Keratinocyte (primary cell): ENCODE data around the gene ANAPC5. TPM values are rescaled to one million over a fixed set of nuclear protein-coding genes. Genes with fewer than 3 reads are reported as not detected.

ENCODE experiments used
- DNase-seq: peaks from one replicate; pipeline ENCODE4 v3.0.0-alpha.2; 2011; ENCODE audit warnings: low read depth, missing footprints, low spot score
- FAIRE-seq: peaks from 2 replicates; lab custom pipeline; 2011; peaks lifted over from hg19 to GRCh38; lab: Jason Lieb, UNC
- H2AFZ ChIP-seq: 2 replicates; pipeline ENCODE4 v1.6.0; 2012; ENCODE audit warnings: low read length, control low read depth, inconsistent platforms; ENCODE audit not compliant: control insufficient read depth
- H3K27ac ChIP-seq: 2 replicates; pipeline ENCODE4 v1.5.1; 2011; ENCODE audit warnings: low read length; ENCODE audit not compliant: control insufficient read depth, insufficient read depth
- H3K27me3 ChIP-seq: 3 replicates; pipeline ENCODE4 v1.6.0; 2011; ENCODE audit warnings: low read length; ENCODE audit not compliant: control insufficient read depth, insufficient read depth; ENCODE audit errors: extremely low read depth
- H3K36me3 ChIP-seq, 2 experiments: 2 replicates in 1 of 2; 3 replicates in 1 of 2; pipeline ENCODE4 v1.5.1; 2011; ENCODE audit warnings: low read length in 2 of 2, mild to moderate bottlenecking in 1 of 2; ENCODE audit not compliant: control insufficient read depth in 2 of 2, insufficient read depth in 2 of 2; ENCODE audit errors: extremely low read depth in 1 of 2
- H3K4me1 ChIP-seq: 3 replicates; pipeline ENCODE4 v1.5.1; 2011; ENCODE audit warnings: low read length; ENCODE audit not compliant: control insufficient read depth, insufficient read depth; ENCODE audit errors: extremely low read depth
- H3K4me2 ChIP-seq: 3 replicates; pipeline ENCODE4 v1.6.0; 2011; ENCODE audit warnings: low read depth, low read length; ENCODE audit not compliant: control insufficient read depth, insufficient read depth; ENCODE audit errors: extremely low read depth
- H3K4me3 ChIP-seq, 3 experiments: fragments of 200-600 bp in 1 of 3; sonication (generic) in 1 of 3; 2 replicates in 2 of 3; 3 replicates in 1 of 3; pipeline ENCODE4 v1.5.1; 2011 to 2016; ENCODE audit warnings: low read length in 3 of 3, mild to moderate bottlenecking in 3 of 3, control low read depth in 2 of 3, inconsistent platforms in 1 of 3, low read depth in 1 of 3, mixed read lengths in 1 of 3, mixed run types in 1 of 3, moderate library complexity in 1 of 3; ENCODE audit not compliant: control insufficient read depth in 2 of 3, insufficient read depth in 2 of 3; ENCODE audit errors: extremely low read depth in 1 of 3
- H3K79me2 ChIP-seq: 2 replicates; pipeline ENCODE4 v1.6.0; 2012; ENCODE audit warnings: low read length; ENCODE audit not compliant: control insufficient read depth, insufficient read depth
- H3K9ac ChIP-seq: 3 replicates; pipeline ENCODE4 v1.6.0; 2011; ENCODE audit warnings: low read length; ENCODE audit not compliant: control insufficient read depth, insufficient read depth; ENCODE audit errors: extremely low read depth
- H3K9me1 ChIP-seq: 3 replicates; pipeline ENCODE4 v1.6.0; 2011; ENCODE audit warnings: low read length; ENCODE audit not compliant: control insufficient read depth, insufficient read depth; ENCODE audit errors: extremely low read depth
- H3K9me3 ChIP-seq: 2 replicates; pipeline ENCODE4 v1.5.1; 2012; ENCODE audit warnings: low read depth, low read length; ENCODE audit not compliant: control insufficient read depth
- H4K20me1 ChIP-seq: 3 replicates; pipeline ENCODE4 v1.6.0; 2011; ENCODE audit warnings: low read length; ENCODE audit not compliant: control insufficient read depth, insufficient read depth; ENCODE audit errors: extremely low read depth
- CTCF ChIP-seq, 3 experiments: IDR thresholded peaks in 1 of 3; conservative IDR thresholded peaks in 1 of 3; optimal IDR thresholded peaks in 1 of 3; 2 replicates in 2 of 3; 3 replicates in 1 of 3; pipeline versions ENCODE3 to v1.5.1; 2011; ENCODE audit warnings: low read length in 3 of 3, mild to moderate bottlenecking in 3 of 3, moderate library complexity in 2 of 3, control low read depth in 1 of 3, inconsistent platforms in 1 of 3; ENCODE audit not compliant: insufficient read depth in 2 of 3; ENCODE audit errors: extremely low read depth in 1 of 3
- EZH2 ChIP-seq: IDR thresholded peaks from one replicate; pipeline ENCODE4 v1.6.1; 2012; ENCODE audit warnings: inconsistent platforms, mild to moderate bottlenecking, low read length, moderate library complexity
- dilution Hi-C: fragments of 300-500 bp; cut with MboI; formaldehyde crosslinking; loops from one replicate; pipeline ENCODE4 v1.7.0; 2020; ENCODE audit warnings: low sequenced_read_pairs; ENCODE audit not compliant: extremely low pct_ligation_motif_present
- polyA plus RNA-seq, 5 experiments: library from polyadenylated mRNA; depleted of rRNA in 3 of 5; stranded (reverse) in 3 of 5; stranded (forward) in 1 of 5; unstranded in 1 of 5; fragments of >200 nt; gene quantifications; 1 replicate in 1 of 5; 2 replicates in 3 of 5; 3 replicates in 1 of 5; pipeline versions ENCODE4 v1.2.1 to v1.2.3, GENCODE V29; 2011 to 2012; ENCODE audit warnings: missing spikeins in 2 of 5, low read depth in 1 of 5, low replicate concordance in 1 of 5

Gene ANAPC5
- polyA plus RNA-seq, 1 donor (not counting 4 experiments of a cell fraction or from before 2014, with no cell fraction given), result 115 TPM

- Histone ChIP-seq H3K9ac (no peak overlapping the region), H3K27ac (no peak overlapping the region), H3K27me3 (no peaks in the 10 kb centered on the region), H3K9me3 (no peaks in the 10 kb centered on the region), H2AFZ (no peak overlapping the region), H3K4me1 (peaks cover 4% of the 10 kb centered on the region), H3K36me3 (peaks cover 4 to 7% of the 10 kb centered on the region in 2 experiments), H4K20me1 (no peaks in the 10 kb centered on the region), H3K9me1 (no peaks in the 10 kb centered on the region), H3K4me2 (no peak overlapping the region), H3K79me2 (peaks cover 21% of the 10 kb centered on the region), H3K4me3 (no peak overlapping the region)
- no peak for TF ChIP-seq EZH2
- no peak for TF ChIP-seq CTCF (optimal IDR thresholded peaks at IDR 0.05 in 1 of 3, IDR thresholded peaks at IDR 0.05 in 1 of 3, conservative IDR thresholded peaks at IDR 0.05 in 1 of 3; ENCODE audit: extremely low read depth in 1 of 3, insufficient read depth in 2 of 3, low read length in 3 of 3)
- dilution Hi-C loops, result no loop called here
- DNase-seq (no peak), FAIRE-seq (no peak)
These were observed 61.8 kb downstream of the ANAPC5 start for GRCh38 chr12:121290410-121290809.

DNA sequence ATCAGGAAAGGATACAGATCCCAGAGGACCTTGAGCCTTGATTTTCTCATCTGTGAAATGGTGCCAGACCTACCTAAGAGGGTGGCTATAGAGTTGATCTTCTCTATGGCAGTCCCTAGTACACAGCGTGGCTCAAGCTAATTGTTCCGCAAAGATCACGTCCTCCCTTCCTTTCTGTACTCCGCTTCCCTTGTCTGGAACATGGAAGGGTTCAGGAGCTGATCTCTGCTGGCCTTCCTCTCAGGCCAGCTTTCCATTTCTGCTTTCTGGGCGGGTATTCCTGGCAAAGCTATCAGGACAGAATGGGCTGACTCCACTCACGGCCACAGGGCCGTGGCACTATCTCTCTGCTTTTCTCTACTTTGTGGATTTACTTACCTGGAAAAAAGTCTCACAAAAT lies 62.2 kb downstream of the ANAPC5 start:
- no peaks in the 10 kb centered on the region for H3K9me3 ChIP-seq
- H3K36me3 ChIP-seq, result peaks cover 4 to 7% of the 10 kb centered on the region in 2 experiments
- dilution Hi-C loops, result no loop called here
- no peak overlapping the region for H3K4me2 ChIP-seq
- peaks cover 18% of the 10 kb centered on the region for H3K79me2 ChIP-seq
- no peak for DNase-seq
- TF ChIP-seq EZH2, result no peak
- TF ChIP-seq CTCF (optimal IDR thresholded peaks at IDR 0.05 in 1 of 3, IDR thresholded peaks at IDR 0.05 in 1 of 3, conservative IDR thresholded peaks at IDR 0.05 in 1 of 3; ENCODE audit: extremely low read depth in 1 of 3, insufficient read depth in 2 of 3, low read length in 3 of 3), result no peak
- H3K27me3 ChIP-seq, result no peaks in the 10 kb centered on the region
- no peak overlapping the region for H3K9ac ChIP-seq
- H4K20me1 ChIP-seq, result no peaks in the 10 kb centered on the region
- no peaks in the 10 kb centered on the region for H3K9me1 ChIP-seq
- no peak overlapping the region for H3K27ac ChIP-seq
- H2AFZ ChIP-seq, result no peak overlapping the region
- H3K4me1 ChIP-seq, result no peaks in the 10 kb centered on the region
- no peak for FAIRE-seq
- H3K4me3 ChIP-seq, result no peak overlapping the region
